GM12878 (cell line): ENCODE data around the gene LSAMP. TPM values are rescaled to one million over a fixed set of nuclear protein-coding genes. Genes with fewer than 3 reads are reported as not detected.

ENCODE experiments used
- ATAC-seq: fragments of 200-7000 bp; cut with Tn5 transposase; 3 replicates; pipeline ENCODE4 v1.9.1; 2020; ENCODE audit warnings: mild to moderate bottlenecking, moderate library complexity
- BruUV-seq: library from RNA; stranded (reverse); fragments of 400-500 nt; replicated peaks from 2 replicates; lab custom pipeline; 2021; lab: Mats Ljungman, UMichigan
- CTCF ChIA-PET: fragments of 300-600 bp; sonication (Branson Sonifier 250); formaldehyde crosslinking; extraction: SDS; loops from one replicate; lab custom pipeline; 2021; ENCODE audit warnings: inconsistent platforms; lab: Yijun Ruan, JAX
- POLR2A ChIA-PET: fragments of 350-600 bp; formaldehyde crosslinking; extraction: SDS; loops from one replicate; lab custom pipeline; 2021; ENCODE audit warnings: inconsistent platforms; lab: Charles Lee
- RAD21 ChIA-PET: fragments of 300-600 bp; sonication (Branson Sonifier 250); formaldehyde crosslinking; loops from one replicate; lab custom pipeline; 2023; ENCODE audit warnings: antibody characterized with exemption; ENCODE audit not compliant: unreplicated experiment; lab: Charles Lee
- SMC1A ChIA-PET: fragments of 300-600 bp; sonication (Branson Sonifier 250); formaldehyde crosslinking; loops from one replicate; lab custom pipeline; 2023; ENCODE audit not compliant: unreplicated experiment, uncharacterized antibody; lab: Charles Lee
- DNase-seq: peaks from one replicate; pipeline ENCODE4 v3.0.0-alpha.2; 2011; ENCODE audit warnings: low read depth, low spot score
- FAIRE-seq: peaks from 3 replicates; lab custom pipeline; 2011; peaks lifted over from hg19 to GRCh38; lab: Jason Lieb, UNC
- H2AFZ ChIP-seq: 2 replicates; pipeline ENCODE4 v1.6.0; 2011; ENCODE audit warnings: low read depth, low read length, control low read depth; ENCODE audit not compliant: control insufficient read depth
- H3K27ac ChIP-seq: 2 replicates; pipeline ENCODE4 v1.5.1; 2011; ENCODE audit warnings: control low read depth; ENCODE audit not compliant: control insufficient read depth, insufficient read depth
- H3K27me3 ChIP-seq, 2 experiments: replicated peaks in 1 of 2; 2 replicates each; pipeline versions ENCODE4 v1.6.0 to v1.6.1; 2011; ENCODE audit warnings: low read length in 1 of 2; ENCODE audit not compliant: control insufficient read depth in 2 of 2, insufficient read depth in 2 of 2
- H3K36me3 ChIP-seq, 2 experiments: 2 replicates each; pipeline ENCODE4 v1.5.1; 2011; ENCODE audit warnings: low read length in 1 of 2; ENCODE audit not compliant: control insufficient read depth in 2 of 2, insufficient read depth in 2 of 2
- H3K4me1 ChIP-seq: 2 replicates; pipeline ENCODE4 v1.6.1; 2011; ENCODE audit warnings: mild to moderate bottlenecking, low read length, moderate library complexity, mixed read lengths; ENCODE audit not compliant: control insufficient read depth, insufficient read depth
- H3K4me2 ChIP-seq: 2 replicates; pipeline ENCODE4 v1.6.0; 2011; ENCODE audit warnings: control low read depth; ENCODE audit not compliant: control insufficient read depth, insufficient read depth
- H3K4me3 ChIP-seq: fragments of 200-600 bp; sonication (generic); 2 replicates; pipeline ENCODE4 v1.5.1; 2016
- H3K79me2 ChIP-seq: 2 replicates; pipeline ENCODE4 v1.6.0; 2011; ENCODE audit warnings: low read length; ENCODE audit not compliant: control insufficient read depth, insufficient read depth
- H3K9ac ChIP-seq: 2 replicates; pipeline ENCODE4 v1.8.0; 2011; ENCODE audit warnings: low read length, control low read depth, mixed read lengths; ENCODE audit not compliant: control insufficient read depth, insufficient read depth
- H3K9me3 ChIP-seq: replicated peaks from 3 replicates; pipeline ENCODE4 v1.5.1; 2011; ENCODE audit warnings: mild to moderate bottlenecking, low read length; ENCODE audit not compliant: control insufficient read depth, insufficient read depth
- H4K20me1 ChIP-seq: 2 replicates; pipeline ENCODE4 v1.6.0; 2011; ENCODE audit not compliant: control insufficient read depth, insufficient read depth
- FOS ChIP-seq: IDR thresholded peaks from 3 replicates; pipeline ENCODE4 v1.6.1; 2011; ENCODE audit warnings: borderline replicate concordance; ENCODE audit not compliant: insufficient read length; ENCODE audit errors: extremely low read depth
- FOXM1 ChIP-seq: IDR thresholded peaks from 2 replicates; pipeline ENCODE4 v1.6.1; 2012; ENCODE audit warnings: low read depth, mild to moderate bottlenecking, inconsistent platforms, low read length, moderate library complexity
- KAT2A ChIP-seq: conservative IDR thresholded peaks from 2 replicates; pipeline ENCODE4 v1.6.1; 2011; ENCODE audit warnings: low read depth, low read length; ENCODE audit not compliant: control insufficient read depth
- KLF5 ChIP-seq: fragments of 450-650 bp; IDR thresholded peaks from 2 replicates; pipeline ENCODE4 v1.6.1; 2014; ENCODE audit warnings: mild to moderate bottlenecking; ENCODE audit not compliant: partially characterized antibody
- NFIC ChIP-seq: IDR thresholded peaks from 2 replicates; pipeline ENCODE4 v1.6.1; 2012; ENCODE audit warnings: low read depth, mild to moderate bottlenecking, inconsistent platforms, low read length, moderate library complexity
- NR2C2 ChIP-seq: IDR thresholded peaks from 2 replicates; pipeline ENCODE4 v1.6.1; 2011; ENCODE audit warnings: borderline replicate concordance, low read depth; ENCODE audit not compliant: control insufficient read depth, insufficient read length
- POU2F2 ChIP-seq: IDR thresholded peaks from 3 replicates; pipeline ENCODE4 v1.6.1; 2011; ENCODE audit warnings: low read depth, mild to moderate bottlenecking, low read length, borderline replicate concordance
- PRDM15 ChIP-seq: fragments of 450-650 bp; formaldehyde crosslinking; IDR thresholded peaks from 2 replicates; pipeline ENCODE4 v1.4.0; 2020; ENCODE audit warnings: mild to moderate bottlenecking, moderate library complexity
- SKIL ChIP-seq: fragments of 450-650 bp; IDR thresholded peaks from 2 replicates; pipeline ENCODE4 v1.6.1; 2017; ENCODE audit warnings: mild to moderate bottlenecking, low read depth, inconsistent platforms; ENCODE audit not compliant: poor library complexity, severe bottlenecking
- SPI1 ChIP-seq: IDR thresholded peaks from 2 replicates; pipeline ENCODE4 v1.6.1; 2011; ENCODE audit warnings: low read depth, mild to moderate bottlenecking, low read length, moderate library complexity, borderline replicate concordance; ENCODE audit not compliant: insufficient read depth
- SREBF2 ChIP-seq: IDR thresholded peaks from 2 replicates; pipeline ENCODE4 v1.6.1; 2012; ENCODE audit warnings: mild to moderate bottlenecking, low read length
- TBL1XR1 ChIP-seq: IDR thresholded peaks from 2 replicates; pipeline ENCODE4 v1.6.1; 2012; ENCODE audit warnings: low read depth, low read length, improper control_type of control experiment
- TCF3 ChIP-seq: IDR thresholded peaks from 2 replicates; pipeline ENCODE4 v1.6.1; 2012; ENCODE audit warnings: low read depth, mild to moderate bottlenecking, low read length, borderline replicate concordance; ENCODE audit not compliant: insufficient read depth
- ZBED1 ChIP-seq: IDR thresholded peaks from 2 replicates; pipeline ENCODE4 v1.6.1; 2016; ENCODE audit warnings: borderline replicate concordance
- ZBTB33 ChIP-seq: fragments of 450-650 bp; IDR thresholded peaks from 2 replicates; pipeline ENCODE4 v1.6.1; 2017; ENCODE audit warnings: mild to moderate bottlenecking
- WGBS: methylation state at CpG from one replicate; pipeline ENCODE4 v1.1.6; 2016; ENCODE audit warnings: low lambda C conversion rate; ENCODE audit not compliant: insufficient replicate concordance, insufficient coverage; ENCODE audit errors: missing lambda C conversion rate; 5-methylcytosine and 5-hydroxymethylcytosine counted together
- in situ Hi-C: fragments of 300-500 bp; cut with MboI; formaldehyde crosslinking; loops from 9 replicates; pipeline ENCODE4 v1.14.3; 2018; ENCODE audit warnings: mixed read lengths
- intact Hi-C: fragments of 100-400 bp; cut with micrococcal nuclease; formaldehyde crosslinking; loops from one replicate; pipeline ENCODE4 v1.14.2; 2022; ENCODE audit not compliant: unreplicated experiment
- polyA plus RNA-seq, 11 experiments: library from polyadenylated mRNA; depleted of rRNA in 4 of 11; unstranded in 6 of 11; stranded (reverse) in 5 of 11; fragments of >200 nt; fragmentation: Nextera tagmentation in 4 of 11; fragmentation: Illumina TruSeq in 1 of 11; extraction: Ambion mirVana in 4 of 11; extraction: Trizol in 1 of 11; gene quantifications; 1 replicate in 1 of 11; 2 replicates in 10 of 11; pipeline versions ENCODE4 v1.2.1 to v1.2.3, GENCODE V29; 2011 to 2016; ENCODE audit warnings: inconsistent platforms in 2 of 11, missing spikeins in 2 of 11, low read depth in 1 of 11
- total RNA-seq, 4 experiments: library from RNA; depleted of rRNA in 3 of 4; stranded (reverse); fragments of >200 nt in 3 of 4; fragmentation: Illumina TruSeq in 1 of 4; extraction: Trizol in 1 of 4; gene quantifications; 2 replicates each; pipeline versions ENCODE4 v1.2.1 to v1.2.3, GENCODE V29; 2013 to 2021

Gene LSAMP
- total and polyA plus RNA-seq, 10 of the 15 experiments (the other 5 are each of a cell fraction or from before 2014, with no cell fraction given), result 2.0 to 12.7 (median 6.5) TPM

- ATAC-seq (no peak), DNase-seq (no peak), FAIRE-seq (no peak)
- no peak overlapping the region for H3K4me2 ChIP-seq
- no peaks in the 10 kb centered on the region for H3K9me3 ChIP-seq
- H3K4me3 ChIP-seq, result no peak overlapping the region
- H2AFZ ChIP-seq, result no peak overlapping the region
- ChIA-PET RAD21 (no interaction called here), POLR2A (no interaction called here), SMC1A (interaction anchor here (0.9 to 1.3 kb wide), 3 partner anchors 11 to 19 kb away, joined by 3 to 4 read pairs (median 3); no protein-coding TSS in a partner anchor), CTCF (interaction anchor here (0.9 to 1.2 kb wide), 2 partner anchors 11 to 36 kb away, joined by 3 to 4 read pairs; no protein-coding TSS in a partner anchor)
- in situ Hi-C loops (no loop called here), intact Hi-C loops (no loop called here)
- no peak for TF ChIP-seq PRDM15 (CRISPR knock-in tag)
- no peak for TF ChIP-seq KAT2A
- TF ChIP-seq FOS, result no peak
- no peak for TF ChIP-seq TCF3
- no peak for TF ChIP-seq FOXM1
- no peak for TF ChIP-seq SREBF2
- no peak for TF ChIP-seq SPI1
- TF ChIP-seq TBL1XR1, result no peak
- no peak for TF ChIP-seq ZBED1
- no peak for TF ChIP-seq POU2F2
- TF ChIP-seq KLF5, result no peak
- no peak for TF ChIP-seq NR2C2
- no peak for TF ChIP-seq SKIL
- no peak for TF ChIP-seq NFIC
- TF ChIP-seq ZBTB33, result no peak
- no peak overlapping the region for H3K9ac ChIP-seq
- no TSS peak for BruUV-seq
- no peak overlapping the region for H3K27ac ChIP-seq
- WGBS, result 6% methylated on average over 1 of the region's 1 CpG
- no peaks in the 10 kb centered on the region for H3K4me1 ChIP-seq
- no peaks in the 10 kb centered on the region for H4K20me1 ChIP-seq
- no peaks in the 10 kb centered on the region for H3K36me3 ChIP-seq
- no peaks in the 10 kb centered on the region for H3K79me2 ChIP-seq
- H3K27me3 ChIP-seq, result no peaks in the 10 kb centered on the region
Observed at GRCh38 chr3:115877615-115877899, 567.7 kb downstream of the LSAMP start.
